GM19193 (cell line): Measurements from ENCODE around the gene ICA1L.

Experiments used
- POLR2A ChIP-seq: IDR thresholded peaks from 4 replicates; pipeline ENCODE4 v1.6.1; 2011; ENCODE audit not compliant: insufficient read depth, insufficient read length; ENCODE audit errors: extremely low read depth

The ICA1L gene

DNA sequence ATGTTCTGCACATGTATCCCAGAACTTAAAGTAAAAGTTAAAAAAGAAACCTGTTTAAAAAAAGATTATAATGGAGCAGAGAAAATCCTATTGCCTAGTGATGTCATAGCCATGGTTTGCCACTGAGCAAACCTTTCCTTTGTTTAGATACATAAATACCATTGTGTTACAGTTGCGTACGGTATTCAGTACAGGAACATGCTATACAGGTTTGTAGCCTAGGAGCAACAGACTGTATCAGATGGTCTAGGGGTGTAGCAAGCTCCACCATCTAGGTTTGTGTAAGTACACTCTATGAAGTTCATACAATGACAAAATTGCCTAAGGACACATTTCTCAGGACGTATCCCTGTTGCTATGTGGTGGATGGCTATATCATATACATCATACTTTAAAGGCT, 13.0 kb downstream of the ICA1L start:
- TF ChIP-seq POLR2A, result no peak

DNA sequence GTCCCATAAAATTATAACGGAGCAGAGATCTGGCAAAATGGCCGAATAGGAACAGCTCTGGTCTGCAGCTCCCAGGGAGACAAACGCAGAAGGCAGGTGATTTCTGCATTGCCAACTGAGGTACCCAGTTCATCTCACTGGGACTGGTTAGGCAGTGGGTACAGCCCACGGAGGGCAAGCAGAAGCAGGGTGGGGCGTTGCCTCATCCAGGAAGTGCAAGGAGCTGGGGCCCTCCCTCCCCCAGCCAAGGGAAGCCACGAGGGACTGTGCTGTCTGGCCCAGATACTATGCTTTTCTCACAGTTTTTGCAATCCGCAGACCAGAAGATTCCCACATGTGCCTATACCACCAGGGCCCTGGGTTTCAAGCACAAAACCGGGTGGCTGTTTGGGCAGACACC, 22.8 kb downstream of the ICA1L start:
- TF ChIP-seq POLR2A, result no peak

- TF ChIP-seq POLR2A, result no peak
Measured at GRCh38 chr2:202847693-202848524, 23.7 kb downstream of the ICA1L start.

- no peak for TF ChIP-seq POLR2A
Measured at GRCh38 chr2:202844656-202845055, 26.9 kb downstream of the ICA1L start.

DNA sequence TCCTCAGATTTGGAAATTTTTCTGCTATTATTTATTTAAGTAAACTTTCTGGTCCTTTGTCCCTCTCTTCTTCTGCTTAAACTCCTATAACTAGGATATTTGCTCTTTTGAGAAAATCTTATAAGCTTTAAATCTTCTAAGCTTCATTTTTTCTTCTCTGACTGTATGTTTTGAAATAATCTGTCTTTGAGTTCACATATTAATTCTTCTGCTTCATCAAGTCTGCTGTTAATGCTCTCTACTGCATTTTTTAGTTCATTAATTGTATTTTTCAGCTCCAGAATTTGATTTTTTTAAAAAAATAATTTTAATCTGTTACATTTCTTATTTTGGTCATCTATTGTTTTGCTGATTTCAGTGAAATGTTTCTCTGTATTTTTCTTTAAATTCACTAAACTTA, 28.9 kb downstream of the ICA1L start:
- TF ChIP-seq POLR2A, result no peak

GRCh38 chr2:202841090-202841867, 30.3 kb downstream of the ICA1L start:
- TF ChIP-seq POLR2A, result no peak

- no peak for TF ChIP-seq POLR2A
Measured at GRCh38 chr2:202831242-202832220, 40.0 kb downstream of the ICA1L start.

DNA sequence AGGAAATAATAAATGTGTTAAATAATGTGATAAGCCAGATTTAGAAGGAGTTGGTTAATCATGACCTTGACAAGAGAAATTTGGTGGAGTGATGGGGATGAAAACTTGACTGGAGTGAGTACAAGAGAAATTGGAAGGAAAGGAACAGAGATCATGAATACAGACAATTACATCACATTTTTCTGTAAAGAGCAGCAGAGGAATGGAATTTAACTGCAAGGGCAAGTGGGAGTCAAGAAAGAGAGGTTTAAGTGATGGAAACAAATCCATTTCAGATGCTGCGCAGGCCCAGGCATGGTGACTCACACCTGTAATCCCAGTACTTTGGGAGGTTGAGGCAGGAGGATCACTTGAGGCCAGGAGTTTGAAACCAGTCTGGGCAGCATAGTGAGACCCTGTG, 46.7 kb downstream of the ICA1L start:
- TF ChIP-seq POLR2A, result no peak

GRCh38 chr2:202822411-202822810, 49.2 kb downstream of the ICA1L start:
- TF ChIP-seq POLR2A, result no peak

GRCh38 chr2:202821206-202822160, 50.1 kb downstream of the ICA1L start:
- TF ChIP-seq POLR2A, result no peak

DNA sequence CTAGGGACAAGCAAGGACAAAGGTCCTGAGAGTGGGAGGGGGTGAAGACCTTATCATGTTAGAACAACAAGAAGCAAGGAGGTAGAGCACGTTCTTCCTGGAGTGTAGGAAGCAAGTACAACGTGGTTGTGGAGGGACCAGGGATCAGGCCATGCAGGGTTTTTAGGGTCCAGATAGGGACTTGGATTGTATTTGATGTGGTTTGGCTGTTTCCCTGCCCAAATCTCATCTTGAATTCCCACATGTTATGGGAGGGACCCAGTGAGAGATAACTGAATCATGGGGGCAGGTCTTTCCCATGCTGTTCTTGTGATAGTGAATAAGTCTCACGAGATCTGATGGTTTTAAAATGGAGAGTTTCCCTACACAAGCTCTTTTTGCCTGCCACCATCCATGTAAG, 53.2 kb downstream of the ICA1L start:
- no peak for TF ChIP-seq POLR2A

DNA sequence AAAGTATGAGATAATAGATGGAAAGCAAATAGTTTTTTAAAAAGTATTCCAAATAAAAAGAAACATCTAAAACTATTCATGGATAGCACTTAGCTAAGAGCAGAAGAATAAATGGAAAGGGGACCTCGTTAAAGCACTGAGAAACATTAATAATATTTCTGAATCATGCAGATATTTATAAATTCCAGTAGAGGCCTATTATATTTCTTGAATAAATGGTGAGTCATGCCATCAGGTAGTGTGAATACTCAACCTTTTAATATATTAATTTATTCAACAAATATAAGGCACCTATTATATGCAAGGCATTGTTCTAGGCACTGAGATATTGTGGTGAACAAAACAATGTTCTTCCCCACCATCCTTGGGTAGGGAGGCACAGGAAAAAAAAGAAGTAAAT, 53.8 kb downstream of the ICA1L start:
- no peak for TF ChIP-seq POLR2A

DNA sequence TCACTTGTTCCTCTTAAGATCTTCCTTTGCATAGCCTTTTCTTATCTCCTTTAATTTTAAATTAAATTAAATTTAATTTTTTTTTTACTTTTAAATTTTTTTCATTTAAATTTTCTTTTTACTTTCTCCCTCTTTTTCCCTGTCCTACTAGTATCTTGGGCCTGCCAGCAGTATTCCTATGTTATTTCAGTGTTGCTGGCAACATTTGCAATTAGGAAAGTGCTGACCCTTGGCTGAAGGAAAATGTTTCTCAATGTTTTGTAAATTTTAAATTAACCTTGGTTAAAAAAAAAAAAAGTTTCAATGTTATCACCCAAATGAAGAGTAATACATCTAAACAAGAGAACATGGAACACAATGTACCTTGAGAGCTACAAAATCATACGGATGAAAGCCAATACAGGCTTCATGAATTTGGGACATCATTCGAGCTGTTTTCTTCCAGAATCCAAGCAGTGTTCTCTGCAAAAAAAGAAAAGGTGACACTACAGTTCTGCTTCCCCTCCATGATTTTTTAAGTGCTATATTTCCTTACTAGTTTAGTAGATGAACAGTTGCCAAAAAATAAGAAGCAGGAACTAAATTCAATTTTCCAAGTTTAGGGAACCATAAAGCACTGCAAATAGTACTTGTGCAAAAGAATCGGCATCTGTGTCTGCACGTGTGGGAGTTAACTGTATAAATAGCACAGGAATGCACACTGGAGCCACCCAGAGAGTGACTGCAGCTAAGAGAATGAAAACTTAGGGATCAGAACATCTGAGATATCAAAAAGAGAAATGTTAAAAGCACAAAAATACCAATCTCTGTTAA, 55.8 kb downstream of the ICA1L start:
- no peak for TF ChIP-seq POLR2A
